ENCODE measurements around the gene TRPV3. TPM values are rescaled to one million over a fixed set of nuclear protein-coding genes. Genes with fewer than 3 reads are reported as not detected.

The TRPV3 gene
- total RNA-seq, 1 experiment from 2014 or later = 0.13 TPM

DNA sequence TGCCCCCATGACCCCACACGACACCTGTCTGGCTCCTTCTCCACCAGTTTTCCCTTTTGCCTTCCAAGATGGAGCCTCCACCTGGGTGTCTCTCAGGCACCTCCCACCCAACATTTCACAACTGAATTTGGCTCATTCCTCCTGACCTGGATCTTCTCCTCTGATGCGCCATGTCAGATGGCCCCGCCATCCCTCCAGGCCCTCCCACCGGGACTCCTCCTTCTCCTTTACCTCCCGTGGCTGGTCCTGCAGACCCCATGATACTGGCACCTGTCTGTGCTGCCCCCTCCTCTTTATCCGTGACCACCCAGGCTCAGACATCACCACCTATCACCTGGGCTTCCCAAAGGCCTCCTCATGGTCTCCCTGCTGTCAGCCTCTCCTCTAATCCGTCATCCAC lies 4.7 kb downstream of the TRPV3 start:
- Histone ChIP-seq H3K4me3 (ENCODE audit: low read depth, low read length, poor library complexity, severe bottlenecking) (no peak overlapping the region), H3K4me1 (ENCODE audit: insufficient read depth, low read length, poor library complexity, severe bottlenecking) (no peaks in the 10 kb centered on the region), H3K27ac (ENCODE audit: low read depth, low read length, poor library complexity, severe bottlenecking) (no peak overlapping the region), H3K27me3 (replicated peaks; ENCODE audit: insufficient read depth, low read depth, low read length, poor library complexity) (no peaks in the 10 kb centered on the region), H3K36me3 (ENCODE audit: insufficient read depth, low read length, poor library complexity, severe bottlenecking) (no peaks in the 10 kb centered on the region), H3K9me3 (ENCODE audit: low read depth, low read length, poor library complexity, severe bottlenecking) (no peaks in the 10 kb centered on the region)
- CTCF ChIA-PET = no interaction called here
- no TSS peak for BruUV-seq (replicated peaks)
- intact Hi-C loops (cut with micrococcal nuclease; ENCODE audit: unreplicated experiment) = no loop called here
- TF ChIP-seq CTCF (conservative IDR thresholded peaks at IDR 0.05; ENCODE audit: low read depth, low read length) = no peak
- no peak for TF ChIP-seq EZH2 (IDR thresholded peaks at IDR 0.05; ENCODE audit: borderline replicate concordance, low read depth, low read length, poor library complexity, severe bottlenecking)
- DNase-seq (ENCODE audit: low spot score) = no peak
- POLR2A ChIA-PET (ENCODE audit: low non-redundant PET) = no interaction called here

- intact Hi-C loops (cut with micrococcal nuclease; ENCODE audit: unreplicated experiment) = no loop called here
These were observed 6.4 kb downstream of the TRPV3 start for GRCh38 chr17:3551189-3551588.

DNA sequence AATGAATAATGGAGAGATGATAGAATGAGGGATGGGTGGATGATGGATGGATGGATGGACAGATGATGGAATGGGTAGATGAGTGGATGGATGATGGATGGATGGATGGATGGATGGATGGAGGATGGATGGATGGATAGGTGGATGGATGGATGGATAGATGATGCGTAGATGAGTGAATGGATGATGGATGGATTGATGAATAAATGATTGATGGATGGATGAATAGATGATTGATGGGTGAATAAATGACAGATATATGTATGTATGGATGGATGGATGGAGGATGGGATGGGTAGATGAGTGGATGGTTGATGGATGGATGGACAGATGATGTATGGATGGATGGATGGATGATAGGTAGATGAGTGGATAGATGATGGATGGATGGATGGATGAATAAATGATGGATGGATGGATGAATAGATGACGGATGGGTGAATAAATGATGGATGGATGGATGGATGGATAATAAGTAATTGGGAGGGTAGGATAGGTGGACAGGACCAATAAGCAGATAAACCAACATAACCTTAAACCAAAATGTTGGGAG lies 7.9 kb downstream of the TRPV3 start:
- BruUV-seq (replicated peaks) = no TSS peak

More at GRCh38 chr17:3551189-3551588, 6.4 kb downstream of the TRPV3 start:
- no peaks in the 10 kb centered on the region for H3K27me3 ChIP-seq (replicated peaks; ENCODE audit: insufficient read depth, low read depth, low read length, poor library complexity)
- no peaks in the 10 kb centered on the region for H3K36me3 ChIP-seq (ENCODE audit: insufficient read depth, low read length, poor library complexity, severe bottlenecking)
- H3K9me3 ChIP-seq (ENCODE audit: low read depth, low read length, poor library complexity, severe bottlenecking) = no peaks in the 10 kb centered on the region
- POLR2A ChIA-PET (ENCODE audit: low non-redundant PET) = no interaction called here
- no peak overlapping the region for H3K4me3 ChIP-seq (ENCODE audit: low read depth, low read length, poor library complexity, severe bottlenecking)
- TF ChIP-seq EZH2 (IDR thresholded peaks at IDR 0.05; ENCODE audit: borderline replicate concordance, low read depth, low read length, poor library complexity, severe bottlenecking) = no peak
- TF ChIP-seq CTCF (conservative IDR thresholded peaks at IDR 0.05; ENCODE audit: low read depth, low read length) = no peak
- BruUV-seq (replicated peaks) = no TSS peak
- CTCF ChIA-PET = no interaction called here
- no peak for DNase-seq (ENCODE audit: low spot score)
- no peaks in the 10 kb centered on the region for H3K4me1 ChIP-seq (ENCODE audit: insufficient read depth, low read length, poor library complexity, severe bottlenecking)
- H3K27ac ChIP-seq (ENCODE audit: low read depth, low read length, poor library complexity, severe bottlenecking) = no peak overlapping the region

More for the DNA sequence above, 7.9 kb downstream of the TRPV3 start:
- no peak for DNase-seq (ENCODE audit: low spot score)
- Histone ChIP-seq H3K27ac (ENCODE audit: low read depth, low read length, poor library complexity, severe bottlenecking) (no peak overlapping the region), H3K27me3 (replicated peaks; ENCODE audit: insufficient read depth, low read depth, low read length, poor library complexity) (no peaks in the 10 kb centered on the region), H3K4me3 (ENCODE audit: low read depth, low read length, poor library complexity, severe bottlenecking) (no peak overlapping the region), H3K4me1 (ENCODE audit: insufficient read depth, low read length, poor library complexity, severe bottlenecking) (no peaks in the 10 kb centered on the region), H3K36me3 (ENCODE audit: insufficient read depth, low read length, poor library complexity, severe bottlenecking) (no peaks in the 10 kb centered on the region), H3K9me3 (ENCODE audit: low read depth, low read length, poor library complexity, severe bottlenecking) (no peaks in the 10 kb centered on the region)
- intact Hi-C loops (cut with micrococcal nuclease; ENCODE audit: unreplicated experiment) = no loop called here
- TF ChIP-seq CTCF (conservative IDR thresholded peaks at IDR 0.05; ENCODE audit: low read depth, low read length) (no peak), EZH2 (IDR thresholded peaks at IDR 0.05; ENCODE audit: borderline replicate concordance, low read depth, low read length, poor library complexity, severe bottlenecking) (no peak)
- ChIA-PET CTCF (interaction anchor here (0.7 kb wide), 1 partner anchor 22 kb away, joined by 11 read pairs; no protein-coding TSS in a partner anchor), POLR2A (ENCODE audit: low non-redundant PET) (no interaction called here)
